Placental pericyte (primary cell): ENCODE measurements around the gene PSMB1. TPM values are rescaled to one million over a fixed set of nuclear protein-coding genes. Genes with fewer than 3 reads are reported as not detected.

Experiments
- total RNA-seq: library from RNA; depleted of rRNA; stranded (reverse); fragments of >200 nt; gene quantifications from 2 replicates; pipeline ENCODE4 v1.2.3, GENCODE V29; 2012

Gene PSMB1
- 265 and 297 TPM in 2 replicates for total RNA-seq

GRCh38 chr6:170552765-170553533 is at the start of gene PSMB1:
PSMB1 (minus strand) TSS chr6:170553307; CDS start chr6:170553242, 65 bp downstream.

GRCh38 chr6:170584181-170584953 is 31.3 kb upstream of the PSMB1 start, which contains the start of gene PDCD2:
PDCD2 (minus strand) TSS chr6:170584637; CDS start chr6:170584581, 56 bp downstream.

GRCh38 chr6:170554013-170554795 is 1.1 kb upstream of the PSMB1 start, which contains the start of gene TBP:
TBP (plus strand) TSS chr6:170554369; CDS start chr6:170557030, 2,661 bp downstream.

Other genes with a start within 250 kb of the PSMB1 start
- gene FAM120B, start 246.5 kb downstream of the PSMB1 start, total RNA-seq = 13.8 and 21.6 TPM in 2 replicates
- gene TBP, start 1.1 kb upstream of the PSMB1 start, total RNA-seq = 15.5 and 23.3 TPM in 2 replicates
- gene PDCD2, start 31.3 kb upstream of the PSMB1 start, total RNA-seq = 52.5 and 84.9 TPM in 2 replicates